ENCODE results near the gene DRD5. TPM values are rescaled to one million over a fixed set of nuclear protein-coding genes. Genes with fewer than 3 reads are reported as not detected.
A peak's percentile ranks its signal among the peaks of the same experiment; 100 is the strongest.

The DRD5 gene
- total RNA-seq, 2 donors from 2014 or later = 0.11 TPM; not detected in 1

GRCh38 chr4:9804918-9805317, 23.5 kb downstream of the DRD5 start:
- 83 to 90% methylated on average over 5 of the region's 5 CpGs for WGBS, 2 experiments (ENCODE audit: insufficient coverage in 1 of 2, insufficient read length in 1 of 2)
- no peaks in the 10 kb centered on the region for H3K4me1 Mint-ChIP-seq
- no peak overlapping the region for H3K4me3 Mint-ChIP-seq
- no peak overlapping the region for H3K9ac ChIP-seq (ENCODE audit: extremely low read depth, low read length, poor library complexity, severe bottlenecking)
- no peak overlapping the region for H3K4me3 ChIP-seq (ENCODE audit: low read length)
- H3K27me3 ChIP-seq (ENCODE audit: control insufficient read depth, insufficient read depth, low read length, poor library complexity, severe bottlenecking) = no peaks in the 10 kb centered on the region
- TF ChIP-seq CTCF (conservative IDR thresholded peaks at IDR 0.05) = no peak
- H3K36me3 Mint-ChIP-seq (ENCODE audit: low read depth) = no peaks in the 10 kb centered on the region
- H3K27ac Mint-ChIP-seq = no peak overlapping the region
- DNase-seq = peak; percentile 52
- no peaks in the 10 kb centered on the region for H3K4me1 ChIP-seq (ENCODE audit: control insufficient read depth, insufficient read depth, low read length)
- H3K27ac ChIP-seq (ENCODE audit: low read depth, low read length) = no peak overlapping the region
- peaks cover 6% of the 10 kb centered on the region for H3K27me3 Mint-ChIP-seq (ENCODE audit: insufficient read depth)
- H3K9me3 Mint-ChIP-seq = no peaks in the 10 kb centered on the region
- H3K36me3 ChIP-seq (ENCODE audit: control insufficient read depth, insufficient read depth, low read length) = no peaks in the 10 kb centered on the region
- H3K9me3 ChIP-seq (ENCODE audit: control insufficient read depth, low read length) = no peaks in the 10 kb centered on the region

- no peaks in the 10 kb centered on the region for H3K9me3 Mint-ChIP-seq
- Histone ChIP-seq H3K4me1 (ENCODE audit: control insufficient read depth, insufficient read depth, low read length) (no peaks in the 10 kb centered on the region), H3K9me3 (ENCODE audit: control insufficient read depth, low read length) (no peaks in the 10 kb centered on the region), H3K36me3 (ENCODE audit: control insufficient read depth, insufficient read depth, low read length) (no peaks in the 10 kb centered on the region), H3K27ac (ENCODE audit: low read depth, low read length) (no peak overlapping the region), H3K4me3 (ENCODE audit: low read length) (no peak overlapping the region), H3K27me3 (ENCODE audit: control insufficient read depth, insufficient read depth, low read length, poor library complexity, severe bottlenecking) (no peaks in the 10 kb centered on the region), H3K9ac (ENCODE audit: extremely low read depth, low read length, poor library complexity, severe bottlenecking) (no peak overlapping the region)
- TF ChIP-seq CTCF (conservative IDR thresholded peaks at IDR 0.05) = no peak
- DNase-seq = no peak
- H3K36me3 Mint-ChIP-seq (ENCODE audit: low read depth) = no peaks in the 10 kb centered on the region
- H3K27me3 Mint-ChIP-seq (ENCODE audit: insufficient read depth) = peaks cover 4% of the 10 kb centered on the region
- no peak overlapping the region for H3K4me3 Mint-ChIP-seq
- H3K4me1 Mint-ChIP-seq = peaks cover 3% of the 10 kb centered on the region
- 89 to 91% methylated on average over 1 to 5 of the region's 5 CpGs for whole genome bisulfite sequencing, 2 experiments (ENCODE audit: insufficient coverage in 1 of 2, insufficient read length in 1 of 2)
- H3K27ac Mint-ChIP-seq = no peak overlapping the region
Observed at GRCh38 chr4:9808077-9808476, 26.6 kb downstream of the DRD5 start.

GRCh38 chr4:9811806-9812205, 30.4 kb downstream of the DRD5 start:
- 98 to 100% methylated on average over 3 of the region's 3 CpGs for WGBS, 2 experiments (ENCODE audit: insufficient coverage in 1 of 2, insufficient read length in 1 of 2)
- peaks cover 3% of the 10 kb centered on the region for H3K4me1 Mint-ChIP-seq
- no peak for TF ChIP-seq CTCF (conservative IDR thresholded peaks at IDR 0.05)
- H3K4me3 ChIP-seq (ENCODE audit: low read length) = no peak overlapping the region
- no peaks in the 10 kb centered on the region for H3K9me3 ChIP-seq (ENCODE audit: control insufficient read depth, low read length)
- no peak overlapping the region for H3K4me3 Mint-ChIP-seq
- no peaks in the 10 kb centered on the region for H3K4me1 ChIP-seq (ENCODE audit: control insufficient read depth, insufficient read depth, low read length)
- no peak overlapping the region for H3K27ac ChIP-seq (ENCODE audit: low read depth, low read length)
- no peak overlapping the region for H3K27ac Mint-ChIP-seq
- no peaks in the 10 kb centered on the region for H3K36me3 Mint-ChIP-seq (ENCODE audit: low read depth)
- peaks cover 4% of the 10 kb centered on the region for H3K27me3 Mint-ChIP-seq (ENCODE audit: insufficient read depth)
- no peaks in the 10 kb centered on the region for H3K27me3 ChIP-seq (ENCODE audit: control insufficient read depth, insufficient read depth, low read length, poor library complexity, severe bottlenecking)
- no peaks in the 10 kb centered on the region for H3K36me3 ChIP-seq (ENCODE audit: control insufficient read depth, insufficient read depth, low read length)
- H3K9ac ChIP-seq (ENCODE audit: extremely low read depth, low read length, poor library complexity, severe bottlenecking) = no peak overlapping the region
- no peak for DNase-seq
- no peaks in the 10 kb centered on the region for H3K9me3 Mint-ChIP-seq
